HL-60 (cell line): ENCODE results near the gene NDUFA8.

ENCODE experiments used
- GABPA ChIP-seq: IDR thresholded peaks from 2 replicates; pipeline ENCODE4 v1.6.1; 2012; ENCODE audit warnings: low read depth
- POLR2AphosphoS5 ChIP-seq: IDR thresholded peaks from 2 replicates; pipeline ENCODE4 v1.6.1; 2012; ENCODE audit warnings: low read depth
- TF ChIP-seq, protein P1 (sequence below): IDR thresholded peaks from one replicate; pipeline ENCODE4 v1.5.1; 2011; ENCODE audit warnings: low read length, control low read depth, inconsistent platforms; ENCODE audit not compliant: insufficient read depth

- TF ChIP-seq, protein P1, sequence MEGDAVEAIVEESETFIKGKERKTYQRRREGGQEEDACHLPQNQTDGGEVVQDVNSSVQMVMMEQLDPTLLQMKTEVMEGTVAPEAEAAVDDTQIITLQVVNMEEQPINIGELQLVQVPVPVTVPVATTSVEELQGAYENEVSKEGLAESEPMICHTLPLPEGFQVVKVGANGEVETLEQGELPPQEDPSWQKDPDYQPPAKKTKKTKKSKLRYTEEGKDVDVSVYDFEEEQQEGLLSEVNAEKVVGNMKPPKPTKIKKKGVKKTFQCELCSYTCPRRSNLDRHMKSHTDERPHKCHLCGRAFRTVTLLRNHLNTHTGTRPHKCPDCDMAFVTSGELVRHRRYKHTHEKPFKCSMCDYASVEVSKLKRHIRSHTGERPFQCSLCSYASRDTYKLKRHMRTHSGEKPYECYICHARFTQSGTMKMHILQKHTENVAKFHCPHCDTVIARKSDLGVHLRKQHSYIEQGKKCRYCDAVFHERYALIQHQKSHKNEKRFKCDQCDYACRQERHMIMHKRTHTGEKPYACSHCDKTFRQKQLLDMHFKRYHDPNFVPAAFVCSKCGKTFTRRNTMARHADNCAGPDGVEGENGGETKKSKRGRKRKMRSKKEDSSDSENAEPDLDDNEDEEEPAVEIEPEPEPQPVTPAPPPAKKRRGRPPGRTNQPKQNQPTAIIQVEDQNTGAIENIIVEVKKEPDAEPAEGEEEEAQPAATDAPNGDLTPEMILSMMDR: no peak
- TF ChIP-seq GABPA (no peak), POLR2AphosphoS5 (no peak)
Measured at GRCh38 chr9:122126331-122127261, 33.0 kb downstream of the NDUFA8 start.
